ENCODE data around the gene TBX1.

DNA sequence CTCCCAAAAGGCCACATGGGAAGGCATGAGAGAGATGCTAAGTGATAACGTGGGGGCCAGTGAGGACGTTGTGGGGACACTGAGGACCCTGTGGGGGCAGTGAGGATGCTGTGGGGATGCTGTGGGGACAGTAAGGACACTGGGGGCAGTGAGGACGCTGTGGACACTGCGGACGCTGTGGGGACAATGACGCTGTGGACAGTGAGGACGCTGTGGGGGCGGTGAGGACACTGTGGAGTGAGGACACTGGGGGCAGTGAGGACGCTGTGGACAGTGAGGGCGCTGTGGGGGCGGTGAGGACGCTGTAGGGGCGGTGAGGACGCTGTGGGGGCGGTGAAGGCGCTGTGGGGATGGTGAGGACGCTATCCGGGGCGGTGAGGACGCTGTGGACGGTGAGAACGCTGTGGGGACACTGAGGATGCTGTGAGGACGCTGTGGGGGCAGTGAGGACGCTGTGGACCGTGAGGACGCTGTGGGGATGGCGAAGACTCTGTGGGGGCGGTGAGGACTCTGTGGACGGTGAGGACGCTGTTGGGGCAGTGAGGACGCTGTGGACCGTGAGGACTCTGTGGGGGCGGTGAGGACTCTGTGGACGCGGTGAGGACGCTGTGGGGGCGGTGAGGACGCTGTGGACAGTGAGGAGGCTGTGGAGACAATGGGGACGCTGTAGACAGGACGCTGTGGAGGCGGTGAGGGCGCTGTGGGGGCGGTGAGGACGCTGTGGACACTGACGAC, 35.5 kb upstream of the TBX1 start:
- TF ChIP-seq, protein P1, sequence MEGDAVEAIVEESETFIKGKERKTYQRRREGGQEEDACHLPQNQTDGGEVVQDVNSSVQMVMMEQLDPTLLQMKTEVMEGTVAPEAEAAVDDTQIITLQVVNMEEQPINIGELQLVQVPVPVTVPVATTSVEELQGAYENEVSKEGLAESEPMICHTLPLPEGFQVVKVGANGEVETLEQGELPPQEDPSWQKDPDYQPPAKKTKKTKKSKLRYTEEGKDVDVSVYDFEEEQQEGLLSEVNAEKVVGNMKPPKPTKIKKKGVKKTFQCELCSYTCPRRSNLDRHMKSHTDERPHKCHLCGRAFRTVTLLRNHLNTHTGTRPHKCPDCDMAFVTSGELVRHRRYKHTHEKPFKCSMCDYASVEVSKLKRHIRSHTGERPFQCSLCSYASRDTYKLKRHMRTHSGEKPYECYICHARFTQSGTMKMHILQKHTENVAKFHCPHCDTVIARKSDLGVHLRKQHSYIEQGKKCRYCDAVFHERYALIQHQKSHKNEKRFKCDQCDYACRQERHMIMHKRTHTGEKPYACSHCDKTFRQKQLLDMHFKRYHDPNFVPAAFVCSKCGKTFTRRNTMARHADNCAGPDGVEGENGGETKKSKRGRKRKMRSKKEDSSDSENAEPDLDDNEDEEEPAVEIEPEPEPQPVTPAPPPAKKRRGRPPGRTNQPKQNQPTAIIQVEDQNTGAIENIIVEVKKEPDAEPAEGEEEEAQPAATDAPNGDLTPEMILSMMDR (conservative IDR thresholded peaks at IDR 0.05 in 1 of 2, IDR thresholded peaks at IDR 0.05 in 1 of 2; ENCODE audit: extremely low read depth in 1 of 2, insufficient read depth in 1 of 2, low read depth in 1 of 2, low read length in 2 of 2) = no peak
- TF ChIP-seq EZH2 (IDR thresholded peaks at IDR 0.05; ENCODE audit: borderline replicate concordance, low read length) = no peak
